ENCODE data around the gene R3HDM4. TPM values are rescaled to one million over a fixed set of nuclear protein-coding genes. Genes with fewer than 3 reads are reported as not detected.

Gene R3HDM4
- total and polyA plus RNA-seq, 9 of the 15 experiments (the other 6 are each of a cell fraction or from before 2014, with no cell fraction given), result 3.2 to 154 (median 59.0) TPM

GRCh38 chr19:903266-903797 lies 9.7 kb downstream of the R3HDM4 start:
- peaks cover 54 to 88% of the 10 kb centered on the region in 2 experiments for H3K4me1 ChIP-seq (replicated peaks in 1 of 2; ENCODE audit: control insufficient read depth in 2 of 2, insufficient read depth in 2 of 2, low read length in 2 of 2)
- BruUV-seq (replicated peaks), result no TSS peak
- peaks cover 12% of the 10 kb centered on the region for H4K20me1 ChIP-seq (replicated peaks; ENCODE audit: control insufficient read depth, insufficient read depth, low read length)
- H2AFZ ChIP-seq (ENCODE audit: low read depth, low read length), result no peak overlapping the region
- FAIRE-seq, result no peak
- POLR2A ChIA-PET, result interaction anchor here (0.6 to 3.2 kb wide), 2 partner anchors 10 to 833 kb away, joined by 3 to 15 read pairs; partner anchors contain the start of genes MED16 and RNU6-9
- H3K9ac ChIP-seq (ENCODE audit: insufficient read depth in 1 of 2, low read depth in 2 of 2, low read length in 2 of 2), result peak overlapping the region in 1 of 2 experiments; percentile 85; a peak in 2 of 4 replicates
- H3K36me3 ChIP-seq (ENCODE audit: control insufficient read depth, insufficient read depth, low read length), result peaks cover 65% of the 10 kb centered on the region; the same call in 2 of the 3 replicates
- peak in 1 of 4 experiments; percentile 67 for DNase-seq (ENCODE audit: extremely low read depth in 1 of 4, low spot score in 3 of 4)
- no peak for ATAC-seq
- peaks cover 80% of the 10 kb centered on the region for H3K79me2 ChIP-seq (ENCODE audit: control insufficient read depth, insufficient read depth, low read length)
- intact Hi-C loops (cut with micrococcal nuclease), result no loop called here
- CTCF ChIA-PET (ENCODE audit: low intra/inter-chr PET ratio), result no interaction called here
- no peak overlapping the region for H3K4me2 ChIP-seq (ENCODE audit: insufficient read depth, low read length)
- in situ Hi-C loops (cut with MboI), result no loop called here
- 34% methylated on average over 27 of the region's 32 CpGs for WGBS (ENCODE audit: insufficient coverage, low coverage, missing lambda C conversion rate)
- H3K27ac ChIP-seq (ENCODE audit: extremely low read depth, low read depth, low read length), result peak overlapping the region; percentile 61
- no peak overlapping the region for H3K4me3 ChIP-seq
- no peaks in the 10 kb centered on the region for H3K27me3 ChIP-seq (ENCODE audit: control insufficient read depth in 2 of 2, insufficient read depth in 2 of 2, low read length in 2 of 2)
- peaks cover 5% of the 10 kb centered on the region for H3K9me1 ChIP-seq (ENCODE audit: control insufficient read depth, insufficient read depth, low read length)
- no peaks in the 10 kb centered on the region for H3K9me3 ChIP-seq (replicated peaks; ENCODE audit: control insufficient read depth, insufficient read depth, low read depth, low read length)
- TF ChIP-seq ZBTB33 (CRISPR knock-in tag; IDR thresholded peaks at IDR 0.05), result peak; percentile 75
- TF ChIP-seq PML (IDR thresholded peaks at IDR 0.05; ENCODE audit: low read length), result no peak
- no peak for TF ChIP-seq KLF1 (tag; IDR thresholded peaks at IDR 0.05)
- no peak for TF ChIP-seq ZNF57 (CRISPR knock-in tag; IDR thresholded peaks at IDR 0.05)
- TF ChIP-seq ZNF780A (CRISPR knock-in tag; IDR thresholded peaks at IDR 0.05), result no peak
- TF ChIP-seq SFPQ (IDR thresholded peaks at IDR 0.05; ENCODE audit: low read depth, low read length), result no peak
- TF ChIP-seq RBM25 (IDR thresholded peaks at IDR 0.05; ENCODE audit: low read depth, low read length, severe bottlenecking), result no peak
- no peak for TF ChIP-seq ZBTB8A (IDR thresholded peaks at IDR 0.05; ENCODE audit: partially characterized antibody)
- no peak for TF ChIP-seq ELF1 (tag; IDR thresholded peaks at IDR 0.05)
- no peak for TF ChIP-seq PKNOX1 (IDR thresholded peaks at IDR 0.05)
- TF ChIP-seq NRF1 (conservative IDR thresholded peaks at IDR 0.05 in 1 of 2, IDR thresholded peaks at IDR 0.05 in 1 of 2), result peak in 1 of 2 experiments; percentile 24; a peak in 1 of 4 replicates
- TF ChIP-seq FIP1L1 (IDR thresholded peaks at IDR 0.05; ENCODE audit: low read depth, low read length, poor library complexity, severe bottlenecking), result peak; percentile 38
- TF ChIP-seq ZNF740 (CRISPR knock-in tag; IDR thresholded peaks at IDR 0.05), result peak; percentile 57; the same call in 1 of the 2 replicates
- TF ChIP-seq ZNF740 (tag; IDR thresholded peaks at IDR 0.05), result no peak
- peak; percentile 30; the same call in 1 of the 2 replicates for TF ChIP-seq ZFX (CRISPR knock-in tag; IDR thresholded peaks at IDR 0.05)
- TF ChIP-seq JUN (IDR thresholded peaks at IDR 0.05; ENCODE audit: borderline replicate concordance, low read depth, low read length), result no peak
- peak; percentile 53; the same call in 1 of the 2 replicates for TF ChIP-seq JUN (CRISPR knock-in tag; IDR thresholded peaks at IDR 0.05; ENCODE audit: borderline replicate concordance)

Data from K562 (cell line).